HepG2 (cell line): Measurements from ENCODE around the gene CPT1B. TPM values are rescaled to one million over a fixed set of nuclear protein-coding genes. Genes with fewer than 3 reads are reported as not detected.

Source experiments
- DMTF1 ChIP-seq: sonication (generic); formaldehyde crosslinking; IDR thresholded peaks from 2 replicates; pipeline ENCODE4 v1.4.0; 2020; ENCODE audit warnings: mild to moderate bottlenecking, missing genetic modification reagents
- HNF1A ChIP-seq, 2 experiments: sonication (generic) in 1 of 2; formaldehyde crosslinking in 1 of 2; IDR thresholded peaks; 2 replicates each; pipeline versions ENCODE4 v1.4.0 to v1.6.1; 2016 to 2020; ENCODE audit warnings: borderline replicate concordance in 1 of 2, low read depth in 1 of 2, mild to moderate bottlenecking in 1 of 2, missing genetic modification reagents in 1 of 2
- KDM3A ChIP-seq: IDR thresholded peaks from 2 replicates; pipeline ENCODE4 v1.6.1; 2018; ENCODE audit warnings: low read depth, missing compliant biosample characterization
- KLF11 ChIP-seq: IDR thresholded peaks from 2 replicates; pipeline ENCODE4 v1.6.1; 2016; ENCODE audit warnings: missing compliant biosample characterization
- NR0B2 ChIP-seq: sonication (generic); formaldehyde crosslinking; IDR thresholded peaks from 2 replicates; pipeline ENCODE4 v1.4.0; 2020; ENCODE audit warnings: mild to moderate bottlenecking, missing genetic modification reagents
- PBX2 ChIP-seq: IDR thresholded peaks from 2 replicates; pipeline ENCODE4 v1.6.1; 2016; ENCODE audit warnings: control low read depth
- RELA ChIP-seq: sonication (generic); formaldehyde crosslinking; IDR thresholded peaks from 2 replicates; pipeline ENCODE4 v1.4.0; 2020; ENCODE audit warnings: missing genetic modification reagents
- TAF15 ChIP-seq: fragments of 200-400 bp; formaldehyde crosslinking; IDR thresholded peaks from one replicate; pipeline ENCODE4 v1.6.1; 2018; ENCODE audit warnings: mild to moderate bottlenecking, low read depth, low read length; ENCODE audit not compliant: poor library complexity, severe bottlenecking
- TCF7 ChIP-seq: sonication (generic); IDR thresholded peaks from 2 replicates; pipeline ENCODE4 v1.6.1; 2016; ENCODE audit warnings: antibody characterized with exemption, low read depth
- ZBTB37 ChIP-seq: sonication (generic); formaldehyde crosslinking; IDR thresholded peaks from 2 replicates; pipeline ENCODE4 v1.4.0; 2020; ENCODE audit warnings: mild to moderate bottlenecking, missing genetic modification reagents
- ZFP1 ChIP-seq: IDR thresholded peaks from 2 replicates; pipeline ENCODE4 v1.6.1; 2016
- ZFP41 ChIP-seq: sonication (generic); formaldehyde crosslinking; IDR thresholded peaks from 2 replicates; pipeline ENCODE4 v1.4.0; 2020; ENCODE audit warnings: mild to moderate bottlenecking, missing genetic modification reagents, borderline replicate concordance
- ZFP62 ChIP-seq: sonication (generic); formaldehyde crosslinking; IDR thresholded peaks from 2 replicates; pipeline ENCODE4 v1.4.0; 2020; ENCODE audit warnings: missing genetic modification reagents
- ZNF10 ChIP-seq: sonication (generic); formaldehyde crosslinking; IDR thresholded peaks from 2 replicates; pipeline ENCODE4 v1.4.0; 2020; ENCODE audit warnings: mild to moderate bottlenecking, low read depth, missing genetic modification reagents, borderline replicate concordance
- ZNF205 ChIP-seq: IDR thresholded peaks from 2 replicates; pipeline ENCODE4 v1.6.1; 2018; ENCODE audit warnings: missing biosample characterization, missing genetic modification reagents
- ZNF691 ChIP-seq: sonication (generic); formaldehyde crosslinking; IDR thresholded peaks from 2 replicates; pipeline ENCODE4 v1.4.0; 2020; ENCODE audit warnings: missing genetic modification reagents, low read depth, mild to moderate bottlenecking, borderline replicate concordance
- ZNF883 ChIP-seq: sonication (generic); formaldehyde crosslinking; IDR thresholded peaks from 2 replicates; pipeline ENCODE4 v1.5.1; 2020; ENCODE audit warnings: mild to moderate bottlenecking, missing genetic modification reagents; ENCODE audit errors: not compliant biosample characterization
- ZSCAN30 ChIP-seq: sonication (generic); formaldehyde crosslinking; IDR thresholded peaks from 2 replicates; pipeline ENCODE4 v1.5.0; 2020; ENCODE audit warnings: mild to moderate bottlenecking, missing genetic modification reagents
- polyA plus RNA-seq, 8 experiments: library from polyadenylated mRNA; depleted of rRNA in 3 of 8; stranded (reverse) in 7 of 8; unstranded in 1 of 8; fragments of >200 nt; fragmentation: Illumina TruSeq in 4 of 8; extraction: Trizol in 4 of 8; gene quantifications; 2 replicates each; pipeline versions ENCODE4 v1.2.1 to v1.2.3, GENCODE V29; 2011 to 2016; ENCODE audit warnings: low read depth in 4 of 8, missing spikeins in 1 of 8, mixed read lengths in 1 of 8; ENCODE audit not compliant: insufficient read depth in 1 of 8
- total RNA-seq, 5 experiments: library from RNA; depleted of rRNA; stranded (reverse); fragments of >200 nt; fragmentation: Illumina TruSeq; extraction: Trizol; gene quantifications; 2 replicates each; pipeline ENCODE4 v1.2.3, GENCODE V29; 2016; ENCODE audit warnings: low read depth in 1 of 5

Gene CPT1B
- total and polyA plus RNA-seq, 2 of the 13 experiments (the other 11 are each of a cell fraction or from before 2014, with no cell fraction given): 9.2 to 19.5 TPM

GRCh38 chr22:50562523-50563412 lies 15.5 kb downstream of the CPT1B start, which contains the start of gene SYCE3 (continued):
- TF ChIP-seq ZNF691 (CRISPR knock-in tag): no peak; the same call in 1 of the 2 replicates
- no peak for TF ChIP-seq ZNF883 (CRISPR knock-in tag)
- TF ChIP-seq DMTF1 (CRISPR knock-in tag): no peak
- TF ChIP-seq KLF11 (CRISPR knock-in tag): no peak
- no peak for TF ChIP-seq HNF1A (IDR thresholded peaks at IDR 0.05; ENCODE audit: low read depth)
- no peak for TF ChIP-seq HNF1A (CRISPR knock-in tag; IDR thresholded peaks at IDR 0.05; ENCODE audit: borderline replicate concordance)
- no peak for TF ChIP-seq TCF7
- no peak for TF ChIP-seq ZNF205 (CRISPR knock-in tag)
- no peak for TF ChIP-seq TAF15
- TF ChIP-seq ZSCAN30 (CRISPR knock-in tag): no peak
- no peak for TF ChIP-seq ZFP62 (CRISPR knock-in tag)
- no peak for TF ChIP-seq PBX2 (CRISPR knock-in tag)
- TF ChIP-seq ZNF10 (CRISPR knock-in tag): no peak
- no peak for TF ChIP-seq ZFP1 (CRISPR knock-in tag)
- TF ChIP-seq ZBTB37 (CRISPR knock-in tag): no peak
- no peak for TF ChIP-seq ZFP41 (CRISPR knock-in tag)
- TF ChIP-seq NR0B2 (CRISPR knock-in tag): no peak
- TF ChIP-seq RELA: no peak
- TF ChIP-seq KDM3A: no peak
